Fibroblast of lung (primary cell): ENCODE results near the gene TMEM52B. TPM values are rescaled to one million over a fixed set of nuclear protein-coding genes. Genes with fewer than 3 reads are reported as not detected.

Source experiments
- DNase-seq, 2 donors: peaks; one replicate each; pipeline versions ENCODE4 v3.0.0 to v3.0.0-alpha.2; 2010; ENCODE audit warnings: low read depth in 2 of 2
- H2AFZ ChIP-seq: 2 replicates; pipeline ENCODE4 v1.5.1; 2012; ENCODE audit warnings: low read length, control low read depth, inconsistent platforms
- H3K27ac ChIP-seq: 2 replicates; pipeline ENCODE4 v1.5.1; 2011; ENCODE audit warnings: low read length, control low read depth; ENCODE audit not compliant: insufficient read depth
- H3K27me3 ChIP-seq: 2 replicates; pipeline ENCODE4 v1.5.1; 2011; ENCODE audit warnings: mild to moderate bottlenecking, low read length; ENCODE audit not compliant: control insufficient read depth, insufficient read depth
- H3K36me3 ChIP-seq: 2 replicates; pipeline ENCODE4 v1.5.1; 2011; ENCODE audit warnings: low read length; ENCODE audit not compliant: control insufficient read depth, insufficient read depth
- H3K4me1 ChIP-seq: 2 replicates; pipeline ENCODE4 v1.5.1; 2011; ENCODE audit warnings: low read length; ENCODE audit not compliant: control insufficient read depth, insufficient read depth; ENCODE audit errors: extremely low read depth
- H3K4me2 ChIP-seq: 2 replicates; pipeline ENCODE4 v1.5.1; 2011; ENCODE audit warnings: low read length, control low read depth; ENCODE audit not compliant: insufficient read depth; ENCODE audit errors: extremely low read depth
- H3K4me3 ChIP-seq, 4 experiments: fragments of 200-600 bp in 1 of 4; sonication (generic) in 1 of 4; replicated peaks in 1 of 4; 2 replicates each; pipeline ENCODE4 v1.5.1; 2011 to 2016; ENCODE audit warnings: low read length in 4 of 4, low read depth in 3 of 4, mild to moderate bottlenecking in 3 of 4, control low read depth in 2 of 4, inconsistent platforms in 1 of 4, mixed read lengths in 1 of 4; ENCODE audit not compliant: insufficient read depth in 1 of 4; ENCODE audit errors: control extremely low read depth in 1 of 4
- H3K79me2 ChIP-seq: 2 replicates; pipeline ENCODE4 v1.5.1; 2012; ENCODE audit warnings: mild to moderate bottlenecking, low read length, inconsistent platforms; ENCODE audit not compliant: control insufficient read depth, insufficient read depth
- H3K9ac ChIP-seq: 2 replicates; pipeline ENCODE4 v1.5.1; 2011; ENCODE audit warnings: mild to moderate bottlenecking, low read length, control low read depth; ENCODE audit not compliant: insufficient read depth
- H3K9me3 ChIP-seq: 2 replicates; pipeline ENCODE4 v1.5.1; 2012; ENCODE audit warnings: low read depth, low read length; ENCODE audit not compliant: control insufficient read depth, insufficient read depth
- H4K20me1 ChIP-seq: 2 replicates; pipeline ENCODE4 v1.5.1; 2011; ENCODE audit warnings: low read length; ENCODE audit not compliant: control insufficient read depth, insufficient read depth; ENCODE audit errors: extremely low read depth
- EZH2 ChIP-seq: IDR thresholded peaks from 2 replicates; pipeline ENCODE4 v1.5.1; 2012; ENCODE audit warnings: low read length, control low read depth, mild to moderate bottlenecking; ENCODE audit errors: missing control alignments
- polyA plus RNA-seq, 2 donors: library from polyadenylated mRNA; depleted of rRNA in 1 of 2; stranded (reverse) in 1 of 2; unstranded in 1 of 2; fragments of >200 nt; gene quantifications; 2 replicates each; pipeline ENCODE4 v1.2.1, GENCODE V29; 2011 to 2012; ENCODE audit warnings: missing spikeins in 1 of 2
- total RNA-seq: library from RNA; depleted of rRNA; stranded (reverse); fragments of >200 nt; gene quantifications from 2 replicates; pipeline ENCODE4 v1.2.1, GENCODE V29; 2014
- TF ChIP-seq, protein P1 (sequence below), 2 donors: IDR thresholded peaks in 1 of 2; conservative IDR thresholded peaks in 1 of 2; 1 replicate in 1 of 2; 2 replicates in 1 of 2; pipeline ENCODE4 v1.5.1; 2011 to 2012; ENCODE audit warnings: low read length in 2 of 2, control low read depth in 1 of 2, inconsistent platforms in 1 of 2, low read depth in 1 of 2, mild to moderate bottlenecking in 1 of 2

Gene TMEM52B
- total and polyA plus RNA-seq, 2 donors (not counting 1 experiment from before 2014, with no cell fraction given): 0.50 to 5.7 TPM

GRCh38 chr12:10205220-10205807 is 26.5 kb downstream of the TMEM52B start:
- Histone ChIP-seq H3K9ac (no peak overlapping the region), H4K20me1 (no peaks in the 10 kb centered on the region), H3K4me2 (no peak overlapping the region), H3K27me3 (no peaks in the 10 kb centered on the region), H3K4me3 (no peak overlapping the region), H3K27ac (no peak overlapping the region), H3K9me3 (no peaks in the 10 kb centered on the region), H3K36me3 (no peaks in the 10 kb centered on the region), H3K79me2 (no peaks in the 10 kb centered on the region), H2AFZ (no peak overlapping the region), H3K4me1 (no peaks in the 10 kb centered on the region)
- no peak for TF ChIP-seq EZH2
- TF ChIP-seq, protein P1, sequence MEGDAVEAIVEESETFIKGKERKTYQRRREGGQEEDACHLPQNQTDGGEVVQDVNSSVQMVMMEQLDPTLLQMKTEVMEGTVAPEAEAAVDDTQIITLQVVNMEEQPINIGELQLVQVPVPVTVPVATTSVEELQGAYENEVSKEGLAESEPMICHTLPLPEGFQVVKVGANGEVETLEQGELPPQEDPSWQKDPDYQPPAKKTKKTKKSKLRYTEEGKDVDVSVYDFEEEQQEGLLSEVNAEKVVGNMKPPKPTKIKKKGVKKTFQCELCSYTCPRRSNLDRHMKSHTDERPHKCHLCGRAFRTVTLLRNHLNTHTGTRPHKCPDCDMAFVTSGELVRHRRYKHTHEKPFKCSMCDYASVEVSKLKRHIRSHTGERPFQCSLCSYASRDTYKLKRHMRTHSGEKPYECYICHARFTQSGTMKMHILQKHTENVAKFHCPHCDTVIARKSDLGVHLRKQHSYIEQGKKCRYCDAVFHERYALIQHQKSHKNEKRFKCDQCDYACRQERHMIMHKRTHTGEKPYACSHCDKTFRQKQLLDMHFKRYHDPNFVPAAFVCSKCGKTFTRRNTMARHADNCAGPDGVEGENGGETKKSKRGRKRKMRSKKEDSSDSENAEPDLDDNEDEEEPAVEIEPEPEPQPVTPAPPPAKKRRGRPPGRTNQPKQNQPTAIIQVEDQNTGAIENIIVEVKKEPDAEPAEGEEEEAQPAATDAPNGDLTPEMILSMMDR (conservative IDR thresholded peaks at IDR 0.05 in 1 of 2, IDR thresholded peaks at IDR 0.05 in 1 of 2; ENCODE audit: low read depth in 1 of 2, low read length in 2 of 2): no peak
- DNase-seq: peak in 1 of 2 donors; percentile 48

GRCh38 chr12:10207136-10207535 is 28.3 kb downstream of the TMEM52B start:
- Histone ChIP-seq H3K9me3 (no peaks in the 10 kb centered on the region), H2AFZ (no peak overlapping the region), H3K36me3 (no peaks in the 10 kb centered on the region), H3K4me1 (no peaks in the 10 kb centered on the region), H4K20me1 (no peaks in the 10 kb centered on the region), H3K9ac (no peak overlapping the region), H3K4me3 (no peak overlapping the region), H3K4me2 (no peak overlapping the region), H3K79me2 (no peaks in the 10 kb centered on the region), H3K27me3 (no peaks in the 10 kb centered on the region), H3K27ac (no peak overlapping the region)
- no peak for TF ChIP-seq EZH2
- TF ChIP-seq, protein P1 (conservative IDR thresholded peaks at IDR 0.05 in 1 of 2, IDR thresholded peaks at IDR 0.05 in 1 of 2; ENCODE audit: low read depth in 1 of 2, low read length in 2 of 2): no peak
- DNase-seq: no peak

DNA sequence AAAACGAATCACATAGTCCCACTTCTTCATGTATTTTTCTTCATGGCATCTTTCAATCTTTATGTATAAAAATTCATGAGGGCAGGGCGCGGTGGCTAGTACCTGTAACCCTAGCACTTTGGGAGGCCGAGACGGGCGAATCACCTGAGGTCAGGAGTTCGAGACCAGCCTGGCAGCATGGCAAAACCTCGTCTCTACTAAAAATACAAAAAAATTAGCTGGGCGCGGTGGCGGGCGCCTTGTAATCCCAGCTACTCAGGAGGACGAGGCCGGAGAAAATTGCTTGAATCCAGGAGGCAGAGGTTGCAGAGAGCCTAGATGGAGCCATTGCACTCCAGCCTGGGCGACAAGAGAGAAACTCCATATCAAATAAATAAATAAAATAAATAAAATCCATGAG is 31.4 kb downstream of the TMEM52B start:
- peaks cover 4% of the 10 kb centered on the region for H3K4me1 ChIP-seq
- H3K36me3 ChIP-seq: peaks cover 2% of the 10 kb centered on the region
- no peak overlapping the region for H3K27ac ChIP-seq
- H3K4me3 ChIP-seq: no peak overlapping the region
- peaks cover 3% of the 10 kb centered on the region for H4K20me1 ChIP-seq
- H3K9me3 ChIP-seq: no peaks in the 10 kb centered on the region
- DNase-seq: no peak
- H3K4me2 ChIP-seq: no peak overlapping the region
- no peak for TF ChIP-seq EZH2
- TF ChIP-seq, protein P1 (conservative IDR thresholded peaks at IDR 0.05 in 1 of 2, IDR thresholded peaks at IDR 0.05 in 1 of 2; ENCODE audit: low read depth in 1 of 2, low read length in 2 of 2): no peak
- no peaks in the 10 kb centered on the region for H3K27me3 ChIP-seq
- H3K79me2 ChIP-seq: peaks cover 13% of the 10 kb centered on the region
- no peak overlapping the region for H3K9ac ChIP-seq
- H2AFZ ChIP-seq: no peak overlapping the region
